HG03064 (cell line): ENCODE measurements around the gene SH3PXD2A.

Experiments used
- ATAC-seq: cut with Tn5 transposase; IDR thresholded peaks from one replicate; pipeline ENCODE4 v1.9.1; 2021; ENCODE audit warnings: low read depth; ENCODE audit not compliant: unreplicated experiment

The SH3PXD2A gene

DNA sequence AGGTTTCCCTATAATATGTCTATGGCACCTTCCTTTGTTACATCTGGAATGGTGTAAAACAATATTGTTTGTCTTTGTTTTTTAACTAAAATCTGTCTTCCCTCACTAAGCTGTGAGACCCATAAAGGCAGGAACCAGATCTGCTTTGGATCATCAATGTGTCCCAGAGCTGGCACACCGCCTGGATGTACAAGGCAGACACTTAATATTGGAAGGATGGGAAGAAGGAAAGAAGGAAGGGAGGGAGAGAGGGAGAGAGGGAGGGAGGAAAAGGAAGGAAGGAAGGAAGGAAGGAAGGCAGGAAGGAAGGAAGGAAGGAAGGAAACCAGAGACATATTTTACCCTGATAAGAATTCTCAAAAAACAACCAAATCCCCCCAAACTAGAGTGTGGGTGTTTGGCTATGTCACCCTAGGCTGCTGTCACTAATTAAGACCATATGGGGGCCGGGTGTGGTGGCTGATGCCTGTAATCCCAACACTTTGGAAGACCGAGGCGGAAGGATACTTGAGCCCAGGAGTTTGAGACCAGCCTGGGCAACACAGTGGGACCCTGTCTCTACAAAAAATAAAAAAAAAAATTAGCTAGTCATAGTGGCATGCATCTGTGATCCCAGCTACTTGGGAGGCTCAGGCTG, 59.6 kb downstream of the SH3PXD2A start:
- ATAC-seq = no peak

DNA sequence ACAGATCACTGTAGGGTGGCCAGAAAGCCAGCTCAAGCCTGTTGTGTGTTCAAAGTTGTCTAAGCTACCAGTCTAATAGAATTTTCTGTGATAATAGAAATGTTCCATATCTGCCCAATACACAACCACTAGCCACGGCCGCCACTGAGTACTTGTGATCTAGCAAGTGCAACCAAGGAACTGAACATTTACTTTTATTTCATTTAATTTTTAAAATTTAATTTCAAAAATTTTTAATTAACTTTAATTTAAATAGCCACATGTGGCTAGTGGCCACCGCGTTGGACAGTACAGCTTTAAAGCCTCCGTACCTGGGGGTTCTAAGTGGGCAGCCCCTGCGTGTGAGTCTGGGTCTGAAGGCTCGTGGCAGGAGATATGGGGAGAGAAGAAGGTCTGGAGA, 60.4 kb downstream of the SH3PXD2A start:
- no peak for ATAC-seq

DNA sequence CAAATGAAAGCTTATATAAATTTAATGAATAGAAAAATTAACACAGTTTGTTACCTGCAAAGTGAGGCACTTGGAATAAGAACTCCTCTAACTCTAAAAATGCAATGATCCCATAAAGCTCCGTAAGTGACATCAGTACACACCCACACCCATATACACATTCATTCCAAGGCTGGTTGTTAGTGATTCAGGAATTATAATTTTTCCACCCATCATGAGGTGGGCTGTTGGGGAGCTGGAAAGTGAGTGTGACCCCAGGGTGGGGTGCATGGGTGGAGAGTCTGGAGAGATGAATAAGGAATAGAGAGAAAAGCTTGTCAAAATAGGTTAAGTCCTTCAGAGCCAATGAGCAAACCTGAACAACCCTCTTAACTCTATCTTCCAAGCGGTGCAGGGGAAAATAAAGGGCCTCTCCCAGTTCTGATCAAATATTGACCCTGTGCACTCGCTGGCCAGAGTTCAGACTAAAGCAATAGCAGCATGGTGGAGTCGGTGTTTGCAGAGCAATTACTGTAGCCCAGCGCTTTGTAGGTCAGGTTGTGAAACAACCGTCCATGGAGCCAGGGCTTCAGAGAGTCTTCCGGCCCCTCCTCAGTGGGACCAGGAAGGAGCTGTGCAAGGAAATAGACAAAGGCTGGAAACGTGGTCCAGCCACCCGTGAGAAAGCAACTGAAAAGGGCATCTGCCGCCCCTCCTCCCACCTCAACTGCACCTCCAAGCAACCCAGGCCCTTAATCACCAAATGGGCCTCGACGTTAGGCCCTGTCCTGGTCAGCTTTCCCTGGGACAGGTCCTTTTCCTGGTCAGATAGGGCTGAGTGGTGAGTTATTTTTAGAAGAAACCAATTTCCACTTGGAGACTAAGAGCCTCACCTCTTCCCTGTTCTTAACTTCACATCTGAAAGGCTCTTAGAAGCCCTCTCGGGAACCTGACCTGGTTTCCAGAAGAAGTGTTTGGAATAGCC, 61.2 kb downstream of the SH3PXD2A start:
- ATAC-seq = no peak

DNA sequence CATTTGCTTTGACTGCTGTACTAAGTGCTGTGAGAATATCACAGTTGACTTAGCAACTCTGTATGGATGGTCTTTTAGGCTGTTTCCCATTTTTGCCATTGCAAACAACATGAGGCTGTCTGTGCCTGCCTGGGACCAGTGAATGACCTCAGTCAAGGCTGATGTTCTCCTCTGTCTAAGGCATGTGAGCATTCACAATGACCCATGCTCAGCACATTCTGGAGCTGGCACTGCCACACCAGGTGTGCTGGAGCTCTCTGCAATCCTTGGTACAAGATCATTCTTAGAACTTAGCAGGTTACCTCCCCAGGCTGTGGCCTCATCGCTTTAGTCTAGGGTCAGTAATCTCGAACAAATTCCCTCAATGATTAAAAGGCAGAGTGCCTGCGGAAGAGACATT, 61.9 kb downstream of the SH3PXD2A start:
- ATAC-seq = no peak

DNA sequence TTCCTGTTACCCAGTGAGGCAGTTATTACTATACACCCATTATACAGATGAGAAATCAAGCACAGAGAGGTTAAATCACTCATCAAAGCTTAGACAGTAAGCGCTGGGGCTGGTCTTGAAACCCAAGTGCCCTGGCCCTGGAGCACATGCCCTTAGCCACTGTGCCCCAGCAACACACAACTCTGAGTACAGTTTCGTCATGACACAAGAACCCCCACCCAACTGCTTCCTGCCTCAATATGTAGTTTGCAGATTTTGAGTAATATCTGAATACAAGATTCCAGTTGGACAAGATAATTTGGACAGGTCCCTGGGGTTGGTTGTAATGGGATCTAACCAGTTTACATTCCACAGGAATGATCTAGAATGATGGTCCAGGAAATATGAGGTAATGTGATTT, 62.8 kb downstream of the SH3PXD2A start:
- no peak for ATAC-seq

DNA sequence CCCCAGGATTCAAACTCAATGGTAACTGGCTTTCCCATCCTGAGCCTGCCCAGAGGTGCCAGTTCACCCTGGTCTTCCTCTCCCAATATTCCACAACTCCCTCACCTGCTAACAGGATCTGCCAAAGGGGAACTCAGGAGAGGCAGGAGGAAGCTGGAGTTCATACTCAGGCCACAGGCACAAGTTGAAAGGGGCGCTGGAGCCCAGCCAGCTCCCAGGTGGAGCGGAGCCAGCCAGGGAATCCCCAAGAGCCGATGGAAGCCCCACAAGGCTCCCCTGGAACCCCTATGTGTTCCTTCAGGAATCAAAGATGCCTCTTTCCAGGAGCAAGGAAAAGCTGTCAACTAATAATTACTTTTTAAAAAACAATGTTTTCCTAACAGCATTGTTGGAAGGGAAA, 63.5 kb downstream of the SH3PXD2A start:
- no peak for ATAC-seq

DNA sequence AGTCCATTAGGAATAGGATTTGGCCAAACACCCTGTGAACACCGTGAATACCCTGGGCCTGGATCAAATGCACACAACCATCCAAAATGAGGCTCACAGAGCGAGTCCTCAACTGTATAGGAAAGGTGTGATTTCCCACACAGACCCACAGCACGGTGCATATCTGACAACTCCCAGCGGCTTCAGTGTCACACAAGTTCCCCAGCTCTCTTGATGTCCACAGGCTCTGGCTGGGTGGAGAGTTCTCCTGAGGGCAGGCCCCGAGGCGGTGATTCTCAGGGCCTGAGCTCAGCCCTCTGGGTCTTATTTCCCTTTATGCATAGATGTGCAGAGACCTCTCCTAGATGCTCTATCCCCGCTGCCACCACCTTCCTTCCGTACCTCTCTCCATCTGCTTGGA, 64.1 kb downstream of the SH3PXD2A start:
- no peak for ATAC-seq

DNA sequence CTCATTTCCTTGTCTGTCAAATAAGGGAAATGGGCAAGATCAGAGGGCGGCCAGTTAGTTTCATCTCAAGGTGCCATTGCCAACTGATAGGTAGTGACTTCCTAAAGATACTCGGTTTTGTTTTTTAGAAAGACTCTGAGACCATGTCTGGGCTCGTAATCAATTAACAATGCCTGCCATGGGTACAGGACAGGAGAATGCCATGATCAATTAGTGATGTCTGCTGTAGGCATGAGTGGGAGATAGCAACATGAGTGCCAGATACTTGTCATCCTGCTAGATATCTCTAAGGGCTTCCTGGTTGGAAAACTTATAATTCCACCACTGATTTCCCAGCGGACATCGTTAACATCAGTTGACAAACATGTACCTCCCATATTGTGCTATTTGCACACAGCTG, 64.8 kb downstream of the SH3PXD2A start:
- no peak for ATAC-seq

DNA sequence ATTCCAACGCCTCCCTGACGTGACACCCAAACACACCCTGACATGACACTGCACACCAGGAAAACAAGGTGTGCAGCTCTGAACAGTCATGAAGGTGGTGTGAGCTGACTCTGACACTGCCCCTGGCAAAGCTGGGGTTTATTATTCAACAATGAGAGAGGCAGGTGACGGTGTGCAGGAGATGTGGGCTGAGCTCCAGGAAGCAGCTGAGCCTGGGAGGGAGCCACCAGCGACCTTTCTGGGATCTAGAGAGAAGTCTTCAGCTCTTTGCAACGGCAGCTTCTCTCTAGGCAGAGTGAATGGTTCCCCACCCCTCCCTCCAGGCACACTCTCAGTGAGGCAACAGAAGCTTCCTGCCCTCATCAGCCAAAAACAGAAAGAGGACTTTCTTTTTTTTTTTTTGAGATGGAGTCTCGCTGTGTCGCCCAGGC, 65.6 kb downstream of the SH3PXD2A start:
- ATAC-seq = no peak

DNA sequence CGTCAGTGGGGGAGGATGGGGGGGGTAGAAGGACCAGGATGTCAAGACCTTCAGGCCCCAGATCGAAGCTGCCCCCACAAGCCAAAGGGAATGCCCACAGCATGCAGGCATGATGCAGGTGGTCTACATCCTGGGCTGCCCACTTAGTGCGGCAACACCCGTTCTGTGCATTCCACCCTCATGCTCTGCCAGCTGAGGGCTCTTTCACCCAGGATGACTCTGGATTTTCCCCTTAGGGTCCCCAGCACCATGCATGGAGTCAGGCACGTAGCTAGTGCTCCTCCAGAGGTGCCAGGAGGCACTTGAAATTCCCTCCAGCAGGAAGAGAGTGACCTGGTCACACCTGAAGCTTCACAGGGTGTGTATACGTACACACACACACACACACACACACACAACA, 66.2 kb downstream of the SH3PXD2A start:
- ATAC-seq = no peak

DNA sequence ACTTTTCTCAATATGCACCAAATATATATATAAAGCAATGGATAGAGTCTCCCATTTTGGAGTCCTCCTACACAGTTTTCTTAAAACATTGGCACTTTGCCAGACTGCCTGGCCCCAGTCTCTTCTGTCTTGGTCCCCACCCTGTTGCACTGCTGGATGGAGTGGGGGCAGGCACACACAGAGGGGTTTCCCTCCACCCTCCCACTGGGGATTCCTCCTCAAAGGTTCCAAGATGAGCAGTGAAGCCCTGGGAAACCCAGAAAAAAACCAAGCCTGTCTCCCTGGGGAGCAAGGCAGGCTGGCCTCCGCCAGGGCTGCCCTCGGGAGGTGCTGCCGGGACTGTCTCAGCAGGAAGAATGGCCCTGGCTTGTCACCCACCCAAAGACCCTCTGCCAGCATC, 68.0 kb downstream of the SH3PXD2A start:
- no peak for ATAC-seq

DNA sequence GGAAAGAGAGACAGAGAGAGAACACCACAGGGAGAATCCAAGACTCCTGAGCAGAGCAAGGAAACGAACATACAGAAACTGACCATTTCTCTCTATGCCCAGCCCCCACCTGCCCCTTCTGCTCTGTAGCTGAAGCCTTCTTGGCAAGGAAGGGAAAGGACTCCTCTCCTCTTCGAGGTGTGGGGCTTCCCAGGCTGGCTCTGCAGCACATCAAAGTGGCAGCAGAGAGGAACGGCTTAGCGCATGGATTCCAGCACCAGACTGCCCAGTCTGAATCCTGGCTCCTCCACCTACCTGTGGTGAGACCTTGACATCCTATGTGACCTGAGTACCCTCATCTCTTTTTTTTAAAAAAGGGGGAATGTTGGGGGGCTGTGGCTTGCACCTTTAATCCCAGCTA, 69.4 kb downstream of the SH3PXD2A start:
- no peak for ATAC-seq

DNA sequence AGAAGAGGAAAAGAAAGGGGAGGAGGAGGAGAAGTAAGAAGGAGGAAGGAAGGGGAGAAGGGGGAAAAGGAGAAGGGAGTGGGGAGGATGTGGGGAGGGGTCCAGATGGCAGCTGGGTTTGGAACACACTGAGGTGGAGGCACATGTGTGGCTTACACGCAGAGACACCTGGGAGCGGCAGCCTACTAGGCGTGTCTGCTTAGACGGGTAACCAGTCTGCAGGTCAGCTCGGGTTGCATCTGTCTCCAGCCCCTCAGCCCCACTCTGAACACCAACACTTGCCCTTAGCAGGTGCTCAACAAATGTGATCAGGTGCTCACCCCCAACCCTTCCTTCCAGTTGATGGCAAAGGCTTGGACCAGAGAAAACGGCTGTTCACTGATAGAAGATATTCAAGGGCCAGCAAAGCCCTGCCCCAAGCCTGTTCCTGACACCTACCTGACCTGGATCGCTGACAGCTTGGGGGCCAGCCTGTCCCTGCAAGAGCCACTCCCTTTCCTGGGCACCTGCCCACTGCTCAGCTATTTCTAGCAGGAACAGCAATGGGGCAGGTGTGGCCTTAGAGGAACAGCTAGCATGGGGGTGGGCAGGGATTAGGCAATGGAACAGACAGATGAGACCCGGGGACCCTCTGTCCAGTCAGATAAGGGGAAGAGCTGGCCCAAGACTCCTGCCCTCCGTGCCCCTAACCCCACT, 70.5 kb downstream of the SH3PXD2A start:
- no peak for ATAC-seq

DNA sequence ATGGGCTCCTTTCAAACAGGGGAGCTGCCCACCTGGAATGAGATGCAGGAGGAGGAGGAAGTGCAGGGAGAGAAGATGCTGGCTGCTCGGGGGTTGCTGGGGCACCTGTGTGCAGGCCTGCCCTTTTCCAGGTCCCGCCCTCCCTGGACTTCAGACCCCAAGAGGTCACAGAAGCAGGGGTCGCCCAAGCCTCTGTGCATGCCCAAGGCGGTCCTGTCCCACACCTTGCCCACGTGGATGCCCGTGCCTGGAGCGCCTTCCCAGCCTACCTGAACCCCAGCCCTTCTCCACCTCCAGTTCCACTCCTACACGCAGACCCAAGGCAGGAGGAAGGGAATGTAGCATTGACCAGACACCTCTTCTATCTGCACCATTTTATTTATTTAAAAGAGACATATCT, 71.3 kb downstream of the SH3PXD2A start:
- no peak for ATAC-seq

DNA sequence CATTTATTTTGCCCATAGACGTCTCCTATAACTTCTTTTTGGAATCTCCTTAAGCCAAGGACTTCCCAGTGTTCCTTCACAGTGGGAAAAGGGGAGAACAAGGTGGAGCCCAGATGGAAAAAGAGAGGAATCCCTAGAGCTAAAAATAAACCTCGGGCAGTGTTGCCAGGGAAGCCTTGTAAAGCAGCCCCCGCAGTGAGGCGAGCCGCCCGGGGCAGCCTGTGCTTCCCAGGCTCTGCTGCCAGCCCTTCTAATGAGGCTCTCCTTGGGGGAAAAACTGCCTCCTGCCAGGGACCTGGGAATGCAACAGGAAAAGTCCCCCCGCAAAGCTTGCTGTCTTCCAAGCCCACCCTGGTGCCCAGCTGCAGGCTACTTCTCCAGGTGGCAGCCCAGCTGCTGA, 71.7 kb downstream of the SH3PXD2A start:
- no peak for ATAC-seq

DNA sequence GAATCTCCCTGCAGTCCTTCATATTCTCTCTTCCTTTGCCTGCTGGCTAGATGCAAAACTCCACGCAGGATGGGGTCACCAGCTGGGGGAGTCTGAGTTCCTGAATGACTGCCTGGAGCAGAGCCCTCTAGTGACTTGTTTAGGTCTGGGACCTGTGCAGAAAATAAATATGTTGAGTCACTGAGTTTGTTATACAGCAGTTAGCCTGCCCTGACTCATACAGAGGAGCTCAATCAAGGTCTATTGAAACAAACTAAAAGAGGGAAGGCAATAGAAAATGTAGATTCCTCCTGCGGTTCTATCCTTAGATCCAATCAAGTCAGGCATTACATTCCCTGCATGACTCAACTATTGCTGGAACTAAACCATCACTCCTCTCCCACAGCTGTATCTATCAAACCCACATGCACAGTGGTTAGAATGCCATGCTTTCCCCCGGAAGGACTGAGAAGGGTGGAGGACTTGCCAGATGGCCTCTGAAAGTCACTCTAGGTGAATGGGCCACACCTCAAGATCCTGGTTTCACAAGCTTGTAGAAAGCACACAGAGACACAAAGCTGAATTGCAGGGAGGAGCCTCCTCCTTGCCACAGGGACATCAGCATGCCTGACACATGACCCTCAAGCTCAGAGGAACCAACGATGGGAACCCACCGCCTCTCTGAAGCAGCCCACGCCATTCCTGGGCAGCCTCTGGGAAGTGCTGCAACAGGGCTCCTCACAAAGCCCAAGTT, 73.9 kb downstream of the SH3PXD2A start:
- ATAC-seq = no peak

DNA sequence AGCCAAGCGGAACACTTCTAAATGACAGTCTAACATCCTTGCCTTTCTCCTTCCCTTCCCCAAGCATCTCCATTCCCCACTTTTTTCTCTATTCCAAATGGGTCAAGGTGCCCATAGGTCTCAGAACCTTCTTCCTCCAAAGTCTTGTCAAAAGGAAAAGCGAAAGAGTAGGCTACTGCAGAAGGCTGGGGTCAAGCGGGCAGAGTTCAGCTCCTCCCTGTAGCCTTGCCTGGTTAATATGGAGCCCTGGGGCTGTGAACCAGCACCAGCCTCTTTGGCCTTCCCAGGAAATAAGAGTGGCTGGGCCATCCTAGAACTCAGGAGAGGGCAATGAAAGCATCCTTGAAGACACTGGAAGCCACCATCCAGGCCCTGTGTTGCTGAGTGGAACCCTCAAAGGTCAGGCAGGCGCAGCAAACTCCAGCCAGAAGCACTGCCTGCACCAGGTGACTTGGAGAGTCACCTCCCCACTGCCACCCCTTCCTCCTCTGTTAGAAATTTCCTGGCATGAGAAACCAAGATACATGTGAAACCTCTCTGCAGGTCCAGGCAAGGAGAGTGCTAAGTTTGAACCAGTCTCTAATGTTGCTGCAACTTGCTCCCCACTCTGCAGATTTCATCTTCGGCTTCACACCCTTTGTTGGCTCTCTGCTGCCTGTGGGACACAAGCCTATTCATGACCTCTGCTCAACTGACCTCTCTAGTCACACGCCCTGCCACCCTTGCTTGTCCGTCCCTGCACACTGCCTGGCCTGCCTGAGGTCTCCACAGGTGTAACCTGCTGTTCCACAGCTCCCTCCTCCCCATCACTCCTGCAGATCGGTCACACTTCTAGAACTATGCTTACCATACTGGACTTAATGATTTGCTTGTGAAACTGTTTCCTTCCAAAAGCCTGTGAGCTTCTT, 74.9 kb downstream of the SH3PXD2A start:
- ATAC-seq = no peak

DNA sequence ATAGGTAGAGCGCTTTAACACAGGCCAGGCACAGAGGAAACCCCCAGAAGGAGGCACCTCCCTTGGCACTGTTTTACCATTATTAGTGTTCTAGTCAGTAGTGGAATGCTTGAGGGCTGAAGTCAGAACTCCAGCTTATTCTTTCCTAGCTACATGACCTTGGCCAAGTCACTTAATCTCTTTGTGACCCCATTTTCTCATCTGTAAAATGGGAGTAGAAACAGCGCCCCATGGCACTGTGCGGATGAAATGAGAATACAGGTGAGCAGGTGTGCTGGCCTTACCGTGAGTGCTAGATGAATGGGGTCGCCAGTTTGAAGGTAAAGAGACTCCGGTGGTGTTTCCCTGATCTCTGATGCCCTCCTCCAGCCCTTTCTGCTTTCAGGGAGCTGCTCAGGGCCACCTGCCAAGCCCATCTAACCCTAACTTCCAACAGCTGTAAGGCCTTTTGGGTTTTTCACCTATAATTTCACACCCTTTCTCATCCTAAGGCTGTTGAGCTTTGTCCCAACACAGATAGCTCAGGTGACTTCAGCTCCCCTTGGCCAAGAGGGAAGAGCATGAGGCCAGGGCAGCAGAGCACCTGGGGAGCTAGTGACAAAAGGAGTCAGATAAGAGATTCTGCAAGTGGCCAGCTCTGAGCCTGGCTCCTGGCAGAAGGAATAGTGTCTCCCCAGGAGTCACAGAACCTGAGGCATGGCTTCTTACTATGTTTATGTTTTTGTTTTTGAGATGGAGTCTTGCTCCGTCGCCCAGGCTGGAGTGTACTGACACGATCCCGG, 76.8 kb downstream of the SH3PXD2A start:
- no peak for ATAC-seq
